Thyroid gland (tissue), 4 donors: ENCODE results near the gene IKZF1. TPM values are rescaled to one million over a fixed set of nuclear protein-coding genes. Genes with fewer than 3 reads are reported as not detected.

Experiments
- DNase-seq, 2 donors: peaks; one replicate each; pipeline ENCODE4 v3.0.0-alpha.2; 2019
- H3K27ac ChIP-seq, 3 donors: fragments of 200-600 bp; sonication (generic); 1 replicate in 2 of 3; 2 replicates in 1 of 3; pipeline ENCODE4 v1.5.1; 2016 to 2019; ENCODE audit warnings: mild to moderate bottlenecking in 1 of 3, moderate library complexity in 1 of 3
- H3K27me3 ChIP-seq: fragments of 200-600 bp; sonication (generic); one replicate; pipeline ENCODE4 v1.5.1; 2019
- H3K36me3 ChIP-seq, 2 donors: fragments of 200-600 bp; sonication (generic); one replicate each; pipeline ENCODE4 v1.5.1; 2016 to 2019
- H3K4me1 ChIP-seq, 2 donors: fragments of 200-600 bp; sonication (generic); one replicate each; pipeline ENCODE4 v1.5.1; 2017 to 2019
- H3K4me3 ChIP-seq, 3 donors: fragments of 200-600 bp; sonication (generic); replicated peaks in 1 of 3; 1 replicate in 2 of 3; 2 replicates in 1 of 3; pipeline ENCODE4 v1.5.1; 2016; ENCODE audit warnings: mild to moderate bottlenecking in 1 of 3
- H3K9me3 ChIP-seq: fragments of 200-600 bp; sonication (generic); one replicate; pipeline ENCODE4 v1.5.1; 2017
- CTCF ChIP-seq, 6 experiments: fragments of 200-600 bp in 3 of 6; fragments of 450-650 bp in 3 of 6; sonication (generic) in 3 of 6; IDR thresholded peaks; one replicate each; pipeline ENCODE4 v1.5.1; 2016 to 2019; ENCODE audit warnings: antibody characterized with exemption in 6 of 6, mild to moderate bottlenecking in 2 of 6, inconsistent platforms in 1 of 6, moderate library complexity in 1 of 6
- POLR2A ChIP-seq, 2 donors: fragments of 450-650 bp; IDR thresholded peaks; one replicate each; pipeline ENCODE4 v1.6.1; 2017; ENCODE audit warnings: antibody characterized with exemption in 2 of 2, mild to moderate bottlenecking in 2 of 2, moderate library complexity in 1 of 2
- WGBS, 2 donors: methylation state at CpG; one replicate each; pipeline ENCODE4 v1.1.5; 2017; 5-methylcytosine and 5-hydroxymethylcytosine counted together
- intact Hi-C: fragments of 100-400 bp; cut with DNase I; formaldehyde crosslinking; loops from one replicate; pipeline ENCODE4 v1.15.1; 2023
- total RNA-seq, 4 donors: library from RNA; depleted of rRNA; stranded (reverse); fragments of >200 nt; gene quantifications; one replicate each; pipeline ENCODE4 v1.2.3, GENCODE V29; 2016

Gene IKZF1
- total RNA-seq, 4 donors from 2014 or later = 8.9 to 10.5 (median 9.6) TPM

GRCh38 chr7:50270531-50271018 lies 33.9 kb upstream of the IKZF1 start:
- WGBS, 2 donors = 78 to 82% methylated on average over 5 of the region's 5 CpGs
- TF ChIP-seq POLR2A (IDR thresholded peaks at IDR 0.05) (no peak), CTCF (IDR thresholded peaks at IDR 0.05) (no peak)
- no peaks in the 10 kb centered on the region for H3K27me3 ChIP-seq
- intact Hi-C loops = no loop called here
- no peak overlapping the region for H3K27ac ChIP-seq
- H3K4me3 ChIP-seq = no peak overlapping the region
- no peaks in the 10 kb centered on the region for H3K9me3 ChIP-seq
- DNase-seq = no peak
- H3K4me1 ChIP-seq = no peaks in the 10 kb centered on the region
- H3K36me3 ChIP-seq = no peaks in the 10 kb centered on the region

GRCh38 chr7:50272808-50273207 lies 31.7 kb upstream of the IKZF1 start:
- 67 to 78% methylated on average over 3 of the region's 3 CpGs for WGBS, 2 donors
- DNase-seq = no peak
- H3K4me3 ChIP-seq = no peak overlapping the region
- TF ChIP-seq POLR2A (IDR thresholded peaks at IDR 0.05) (no peak), CTCF (IDR thresholded peaks at IDR 0.05) (no peak)
- H3K36me3 ChIP-seq = no peaks in the 10 kb centered on the region
- intact Hi-C loops = no loop called here
- no peaks in the 10 kb centered on the region for H3K27me3 ChIP-seq
- no peaks in the 10 kb centered on the region for H3K9me3 ChIP-seq
- H3K4me1 ChIP-seq = no peaks in the 10 kb centered on the region
- no peak overlapping the region for H3K27ac ChIP-seq

GRCh38 chr7:50273301-50273700 lies 31.2 kb upstream of the IKZF1 start:
- intact Hi-C loops = no loop called here
- Histone ChIP-seq H3K27me3 (no peaks in the 10 kb centered on the region), H3K4me3 (no peak overlapping the region), H3K27ac (no peak overlapping the region), H3K9me3 (no peaks in the 10 kb centered on the region), H3K4me1 (no peaks in the 10 kb centered on the region), H3K36me3 (no peaks in the 10 kb centered on the region)
- no peak for DNase-seq
- no peak for TF ChIP-seq POLR2A (IDR thresholded peaks at IDR 0.05)
- TF ChIP-seq CTCF (IDR thresholded peaks at IDR 0.05) = no peak
- 88 to 93% methylated on average over 1 of the region's 1 CpG for WGBS, 2 donors

DNA sequence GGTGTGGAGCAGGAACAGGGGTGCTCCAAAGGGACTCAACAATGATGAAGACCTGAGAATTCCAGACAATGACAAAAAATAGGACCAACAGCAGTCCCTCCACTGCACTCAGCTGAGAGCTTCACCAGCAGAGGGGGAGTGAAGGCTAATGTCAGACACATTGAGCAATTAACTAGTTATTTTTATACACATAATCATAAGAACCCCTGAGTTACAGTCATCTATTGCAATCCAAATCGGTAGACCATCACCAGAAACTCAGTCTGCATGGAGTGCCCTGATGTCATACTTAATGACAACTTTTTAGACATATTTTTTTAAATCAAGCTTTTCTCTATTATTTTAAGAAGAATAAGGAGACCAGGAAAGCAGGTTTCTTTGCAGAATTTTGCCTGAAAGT lies 30.6 kb upstream of the IKZF1 start:
- WGBS, 2 donors = 64 to 83% methylated on average over 1 of the region's 1 CpG

GRCh38 chr7:50274361-50274760 lies 30.2 kb upstream of the IKZF1 start:
- no peak overlapping the region for H3K4me3 ChIP-seq
- intact Hi-C loops = no loop called here
- H3K36me3 ChIP-seq = no peaks in the 10 kb centered on the region
- H3K27me3 ChIP-seq = no peaks in the 10 kb centered on the region
- no peak for DNase-seq
- 64 to 68% methylated on average over 6 to 7 of the region's 7 CpGs for WGBS, 2 donors
- H3K4me1 ChIP-seq = no peaks in the 10 kb centered on the region
- TF ChIP-seq POLR2A (IDR thresholded peaks at IDR 0.05) (no peak), CTCF (IDR thresholded peaks at IDR 0.05) (no peak)
- no peaks in the 10 kb centered on the region for H3K9me3 ChIP-seq
- H3K27ac ChIP-seq = no peak overlapping the region

More for the DNA sequence above, 30.6 kb upstream of the IKZF1 start:
- no peak for TF ChIP-seq POLR2A (IDR thresholded peaks at IDR 0.05)
- TF ChIP-seq CTCF (IDR thresholded peaks at IDR 0.05) = no peak
- no peaks in the 10 kb centered on the region for H3K9me3 ChIP-seq
- H3K27ac ChIP-seq = no peak overlapping the region
- no peak overlapping the region for H3K4me3 ChIP-seq
- no peaks in the 10 kb centered on the region for H3K36me3 ChIP-seq
- intact Hi-C loops = no loop called here
- H3K27me3 ChIP-seq = no peaks in the 10 kb centered on the region
- no peak for DNase-seq
- no peaks in the 10 kb centered on the region for H3K4me1 ChIP-seq
